Measurements from ENCODE around the gene NQO2.
"Not testable (repeated sequence)": the region's sequence is repeated elsewhere in the genome, so short reads cannot be mapped to it uniquely, and the experiment has no call there.

The NQO2 gene

GRCh38 chr6:2989332-2990247 is 10.1 kb upstream of the NQO2 start:
- peak; percentile 56 for DNase-seq (ENCODE audit: low read depth)

- DNase-seq (ENCODE audit: low read depth) = no peak
These were observed 9.3 kb upstream of the NQO2 start for GRCh38 chr6:2990248-2990931.

GRCh38 chr6:2990932-2991506 is 8.7 kb upstream of the NQO2 start:
- DNase-seq (ENCODE audit: low read depth) = no peak

- no peak for DNase-seq (ENCODE audit: low read depth)
These were observed 7.2 kb upstream of the NQO2 start for GRCh38 chr6:2992330-2992979.

GRCh38 chr6:2993755-2994317 is 5.9 kb upstream of the NQO2 start:
- no peak for DNase-seq (ENCODE audit: low read depth)

GRCh38 chr6:2998249-2998997 is 1.3 kb upstream of the NQO2 start:
- peak; percentile 21 for DNase-seq (ENCODE audit: low read depth)

GRCh38 chr6:2998998-2999617 is 586 bp upstream of the NQO2 start:
- no peak for DNase-seq (ENCODE audit: low read depth)

- no peak for DNase-seq (ENCODE audit: low read depth)
These were observed 1.6 kb downstream of the NQO2 start for GRCh38 chr6:3001146-3001772.

- DNase-seq (ENCODE audit: low read depth) = no peak
These were observed 2.1 kb downstream of the NQO2 start for GRCh38 chr6:3001773-3002293.

- not testable (repeated sequence) for DNase-seq (ENCODE audit: low read depth)
These were observed 3.5 kb downstream of the NQO2 start for GRCh38 chr6:3003226-3003625.

GRCh38 chr6:3005077-3005476 is 5.4 kb downstream of the NQO2 start:
- no peak for DNase-seq (ENCODE audit: low read depth)

GRCh38 chr6:3005874-3006273 is 6.2 kb downstream of the NQO2 start:
- DNase-seq (ENCODE audit: low read depth) = no peak

- no peak for DNase-seq (ENCODE audit: low read depth)
These were observed 6.8 kb downstream of the NQO2 start for GRCh38 chr6:3006476-3006875.

GRCh38 chr6:3007571-3007970 is 7.9 kb downstream of the NQO2 start:
- no peak for DNase-seq (ENCODE audit: low read depth)

- not testable (repeated sequence) for DNase-seq (ENCODE audit: low read depth)
These were observed 9.1 kb downstream of the NQO2 start for GRCh38 chr6:3008712-3009265.

GRCh38 chr6:3009930-3010329 is 10.2 kb downstream of the NQO2 start:
- DNase-seq (ENCODE audit: low read depth) = no peak

- DNase-seq (ENCODE audit: low read depth) = no peak
These were observed 11.5 kb downstream of the NQO2 start for GRCh38 chr6:3011158-3011557.

- DNase-seq (ENCODE audit: low read depth) = no peak
These were observed 11.9 kb downstream of the NQO2 start for GRCh38 chr6:3011592-3011991.

- no peak for DNase-seq (ENCODE audit: low read depth)
These were observed 13.8 kb downstream of the NQO2 start for GRCh38 chr6:3013486-3013885.

Measured in stimulated activated CD8-positive, alpha-beta memory T cell treated with anti-CD3 and anti-CD28 coated beads, Interleukin-12 subunit alpha, Interleukin-12 subunit beta, amount 100 ng/mL, for 4 hours (primary cell).